Body of pancreas (tissue), 4 donors: ENCODE measurements around the gene PTPRD. TPM values are rescaled to one million over a fixed set of nuclear protein-coding genes. Genes with fewer than 3 reads are reported as not detected.

ENCODE experiments used
- ATAC-seq: fragments of 150-250 bp; one replicate; pipeline ENCODE4 v1.9.1; 2016
- DNase-seq, 4 donors: peaks; one replicate each; pipeline ENCODE4 v3.0.0-alpha.2; 2019
- H3K27ac ChIP-seq, 4 donors: fragments of 200-600 bp; sonication (generic); 1 replicate in 3 of 4; 2 replicates in 1 of 4; pipeline versions ENCODE4 v1.5.1 to v1.6.1; 2016 to 2019; ENCODE audit warnings: mild to moderate bottlenecking in 1 of 4, mixed read lengths in 1 of 4, moderate library complexity in 1 of 4
- H3K27me3 ChIP-seq, 2 donors: fragments of 200-600 bp; sonication (generic); one replicate each; pipeline ENCODE4 v1.6.0; 2016; ENCODE audit warnings: mild to moderate bottlenecking in 1 of 2
- H3K36me3 ChIP-seq, 2 donors: fragments of 200-600 bp; sonication (generic); replicated peaks in 1 of 2; 2 replicates each; pipeline ENCODE4 v1.5.1; 2016; ENCODE audit warnings: low read depth in 2 of 2; ENCODE audit not compliant: insufficient read depth in 1 of 2
- H3K4me1 ChIP-seq: fragments of 200-600 bp; sonication (generic); one replicate; pipeline ENCODE4 v1.6.0; 2016
- H3K4me3 ChIP-seq, 2 donors: fragments of 200-600 bp; sonication (generic); 1 replicate in 1 of 2; 2 replicates in 1 of 2; pipeline ENCODE4 v1.5.1; 2016 to 2019
- H3K9me3 ChIP-seq, 3 donors: fragments of 200-600 bp; sonication (generic); 1 replicate in 2 of 3; 2 replicates in 1 of 3; pipeline ENCODE4 v1.5.1; 2016
- CTCF ChIP-seq, 7 experiments: fragments of 450-650 bp in 4 of 7; fragments of 200-600 bp in 3 of 7; sonication (generic) in 3 of 7; IDR thresholded peaks; one replicate each; pipeline ENCODE4 v1.5.1; 2016 to 2019; ENCODE audit warnings: antibody characterized with exemption in 7 of 7
- POLR2A ChIP-seq, 3 donors: fragments of 450-650 bp; IDR thresholded peaks; one replicate each; pipeline ENCODE4 v1.6.1; 2016; ENCODE audit warnings: antibody characterized with exemption in 3 of 3, mild to moderate bottlenecking in 2 of 3
- WGBS, 2 donors: methylation state at CpG; one replicate each; pipeline ENCODE4 v1.1.5; 2017; 5-methylcytosine and 5-hydroxymethylcytosine counted together
- intact Hi-C: fragments of 100-400 bp; cut with DNase I; formaldehyde crosslinking; loops from one replicate; pipeline ENCODE4 v1.15.1; 2023
- total RNA-seq, 2 donors: library from RNA; depleted of rRNA; stranded (reverse); fragments of >200 nt; gene quantifications; one replicate each; pipeline ENCODE4 v1.1.0, GENCODE V29; 2016

The PTPRD gene
- total RNA-seq, 2 donors from 2014 or later, result 4.3 to 4.9 TPM

GRCh38 chr9:8693464-8693863, 1919.3 kb downstream of the PTPRD start:
- H3K36me3 ChIP-seq, result no peaks in the 10 kb centered on the region
- intact Hi-C loops, result no loop called here
- 57 to 69% methylated on average over 6 of the region's 6 CpGs for WGBS, 2 donors

DNA sequence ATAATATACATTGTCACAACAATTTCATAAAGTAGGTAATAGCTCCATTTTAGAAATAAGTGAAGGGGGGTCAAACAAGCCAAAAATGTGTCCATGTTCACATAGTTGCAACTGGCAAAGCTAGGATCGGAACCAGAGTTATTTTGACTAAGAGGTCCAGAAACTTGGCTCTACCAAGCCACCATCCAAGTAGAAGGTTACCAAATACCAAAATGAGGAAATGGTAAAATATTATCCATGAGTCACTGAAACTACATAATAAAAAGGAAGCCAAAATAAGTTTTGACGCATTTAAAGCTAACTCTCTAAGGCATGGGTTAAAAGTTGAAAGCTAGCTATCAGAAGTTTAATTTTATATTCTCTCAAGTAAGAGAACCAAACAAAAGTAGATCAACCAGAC, 1926.3 kb downstream of the PTPRD start:
- DNase-seq (no peak), ATAC-seq (no peak)
- Histone ChIP-seq H3K9me3 (no peaks in the 10 kb centered on the region), H3K27me3 (no peaks in the 10 kb centered on the region), H3K4me3 (no peak overlapping the region), H3K36me3 (no peaks in the 10 kb centered on the region), H3K4me1 (no peaks in the 10 kb centered on the region), H3K27ac (no peak overlapping the region)
- intact Hi-C loops, result no loop called here
- WGBS, 2 donors, result 65 to 78% methylated on average over 2 of the region's 2 CpGs
- TF ChIP-seq CTCF (IDR thresholded peaks at IDR 0.05) (no peak), POLR2A (IDR thresholded peaks at IDR 0.05) (no peak)

More at GRCh38 chr9:8693464-8693863, 1919.3 kb downstream of the PTPRD start:
- ATAC-seq (no peak), DNase-seq (no peak)
- H3K27ac ChIP-seq, result no peak overlapping the region
- no peaks in the 10 kb centered on the region for H3K4me1 ChIP-seq
- TF ChIP-seq CTCF (IDR thresholded peaks at IDR 0.05) (no peak), POLR2A (IDR thresholded peaks at IDR 0.05) (no peak)
- H3K9me3 ChIP-seq, result no peaks in the 10 kb centered on the region
- H3K4me3 ChIP-seq, result no peak overlapping the region
- no peaks in the 10 kb centered on the region for H3K27me3 ChIP-seq

DNA sequence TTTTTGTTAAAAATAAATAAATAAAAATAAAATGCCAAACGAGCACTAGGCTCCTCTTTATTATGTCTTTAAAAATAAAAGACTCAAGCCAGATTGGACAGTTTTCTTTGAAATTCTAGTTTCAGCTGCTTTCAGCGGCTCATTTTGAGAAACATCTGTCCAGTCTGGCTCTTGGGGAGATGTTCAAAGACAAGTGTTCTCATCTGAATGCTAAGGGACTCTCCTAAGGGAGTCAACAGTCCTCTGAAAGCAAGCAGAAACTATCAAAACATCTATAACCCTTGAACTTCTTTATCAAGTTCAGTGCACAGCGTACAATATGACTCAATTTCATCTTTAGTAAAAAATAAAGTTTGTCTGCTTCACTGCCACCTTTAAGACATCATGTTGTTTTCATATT, 1927.0 kb downstream of the PTPRD start:
- H3K9me3 ChIP-seq, result no peaks in the 10 kb centered on the region
- no peak for ATAC-seq

DNA sequence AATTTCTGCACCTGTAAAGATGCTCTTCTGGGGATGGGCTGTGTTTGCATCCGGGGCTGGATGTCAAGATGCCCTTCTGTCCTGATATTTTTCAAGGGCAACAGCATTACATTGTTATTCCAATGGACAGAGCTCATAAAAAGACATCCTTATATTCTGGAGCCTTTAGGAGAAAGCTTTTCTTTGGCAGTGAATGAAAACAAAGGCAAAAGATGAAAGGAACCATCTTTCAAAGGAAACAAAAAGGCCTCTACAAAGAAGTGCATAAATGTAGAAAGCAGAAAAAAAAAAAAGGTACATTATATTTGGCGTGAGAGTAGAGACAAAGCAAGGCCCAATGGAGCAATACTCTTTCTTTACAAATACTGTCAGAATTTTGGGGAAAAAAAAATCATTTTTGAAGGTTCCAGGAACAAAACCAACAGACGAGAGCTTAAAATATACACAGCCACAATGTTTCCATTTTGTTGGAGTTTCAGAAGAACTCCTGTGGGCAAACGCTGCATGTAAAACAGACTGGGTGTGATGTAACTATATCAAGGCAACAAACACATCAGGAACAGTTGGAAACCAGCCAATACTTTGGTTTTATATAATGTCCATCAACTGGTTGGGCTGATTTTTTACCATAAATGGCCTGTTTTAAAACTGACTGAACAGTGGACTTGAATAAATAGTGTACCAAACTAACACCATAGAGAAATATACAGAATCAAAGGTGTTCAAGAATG, 1927.7 kb downstream of the PTPRD start:
- Histone ChIP-seq H3K4me1 (no peaks in the 10 kb centered on the region), H3K27ac (no peak overlapping the region), H3K4me3 (no peak overlapping the region), H3K9me3 (no peaks in the 10 kb centered on the region), H3K27me3 (no peaks in the 10 kb centered on the region), H3K36me3 (no peaks in the 10 kb centered on the region)
- DNase-seq (no peak), ATAC-seq (no peak)
- 61 to 71% methylated on average over 4 of the region's 4 CpGs for WGBS, 2 donors
- intact Hi-C loops, result no loop called here
- TF ChIP-seq POLR2A (IDR thresholded peaks at IDR 0.05) (no peak), CTCF (IDR thresholded peaks at IDR 0.05) (no peak)

More for the DNA sequence above, 1927.0 kb downstream of the PTPRD start:
- intact Hi-C loops, result no loop called here
- Histone ChIP-seq H3K4me1 (no peaks in the 10 kb centered on the region), H3K4me3 (no peak overlapping the region), H3K36me3 (no peaks in the 10 kb centered on the region), H3K27ac (no peak overlapping the region), H3K27me3 (no peaks in the 10 kb centered on the region)
- 69 to 70% methylated on average over 3 of the region's 3 CpGs for WGBS, 2 donors
- no peak for DNase-seq
- no peak for TF ChIP-seq POLR2A (IDR thresholded peaks at IDR 0.05)
- no peak for TF ChIP-seq CTCF (IDR thresholded peaks at IDR 0.05)

DNA sequence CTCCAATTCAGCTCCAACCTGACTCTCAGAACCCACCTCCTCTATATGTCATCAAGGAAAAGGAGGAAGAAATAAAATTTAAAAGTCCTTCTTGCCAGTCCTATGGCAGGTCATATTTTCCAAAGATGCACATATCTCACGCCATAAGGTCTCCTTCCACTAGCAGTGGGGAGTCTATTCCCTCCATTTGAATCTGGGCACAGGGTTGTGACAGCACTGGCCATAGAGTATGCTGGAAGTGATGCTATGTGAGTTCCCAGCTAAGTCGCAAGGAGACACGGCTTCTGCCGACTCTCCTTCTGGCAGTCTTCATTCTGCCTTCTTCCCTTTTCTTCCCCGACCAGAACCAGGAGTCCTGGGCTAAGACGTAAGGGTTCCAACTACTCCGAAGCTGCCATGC, 1929.3 kb downstream of the PTPRD start:
- Histone ChIP-seq H3K27me3 (no peaks in the 10 kb centered on the region), H3K4me3 (no peak overlapping the region), H3K36me3 (no peaks in the 10 kb centered on the region), H3K27ac (no peak overlapping the region), H3K9me3 (no peaks in the 10 kb centered on the region), H3K4me1 (no peaks in the 10 kb centered on the region)
- TF ChIP-seq CTCF (IDR thresholded peaks at IDR 0.05) (no peak), POLR2A (IDR thresholded peaks at IDR 0.05) (no peak)
- no peak for ATAC-seq
- intact Hi-C loops, result no loop called here
- WGBS, 2 donors, result 74 to 76% methylated on average over 7 of the region's 7 CpGs
- DNase-seq, result no peak
